GM12892 (cell line): Measurements from ENCODE around the gene HERC3.

Source experiments
- POLR2A ChIP-seq: IDR thresholded peaks from 2 replicates; pipeline ENCODE4 v1.6.1; 2011; ENCODE audit warnings: low read depth, low read length, control low read depth
- POLR2AphosphoS5 ChIP-seq: IDR thresholded peaks from 2 replicates; pipeline ENCODE4 v1.6.1; 2011; ENCODE audit warnings: low read depth, low read length, control low read depth
- TAF1 ChIP-seq: IDR thresholded peaks from 2 replicates; pipeline ENCODE4 v1.6.1; 2011; ENCODE audit warnings: low read depth, mild to moderate bottlenecking, control low read depth, low read length, borderline replicate concordance

GRCh38 chr4:88613417-88613875 is 21.2 kb downstream of the HERC3 start:
- TF ChIP-seq POLR2A: no peak
- no peak for TF ChIP-seq POLR2AphosphoS5
- TF ChIP-seq TAF1: no peak
